C4-2B (cell line): Measurements from ENCODE around the gene IRF4.

Experiments used
- CTCF ChIP-seq: fragments of 450-650 bp; conservative IDR thresholded peaks from 2 replicates; pipeline ENCODE4 v1.5.1; 2017; ENCODE audit warnings: mild to moderate bottlenecking
- ZFX ChIP-seq: fragments of 450-650 bp; IDR thresholded peaks from 2 replicates; pipeline ENCODE4 v1.6.1; 2017

- TF ChIP-seq CTCF (no peak), ZFX (no peak)
Measured at GRCh38 chr6:363909-364308, 27.6 kb upstream of the IRF4 start.
